ENCODE results near the gene USP4. TPM values are rescaled to one million over a fixed set of nuclear protein-coding genes. Genes with fewer than 3 reads are reported as not detected.

The USP4 gene
- total and polyA plus RNA-seq, 2 of the 13 experiments (the other 11 are each of a cell fraction or from before 2014, with no cell fraction given), result 9.2 to 20.8 TPM

DNA sequence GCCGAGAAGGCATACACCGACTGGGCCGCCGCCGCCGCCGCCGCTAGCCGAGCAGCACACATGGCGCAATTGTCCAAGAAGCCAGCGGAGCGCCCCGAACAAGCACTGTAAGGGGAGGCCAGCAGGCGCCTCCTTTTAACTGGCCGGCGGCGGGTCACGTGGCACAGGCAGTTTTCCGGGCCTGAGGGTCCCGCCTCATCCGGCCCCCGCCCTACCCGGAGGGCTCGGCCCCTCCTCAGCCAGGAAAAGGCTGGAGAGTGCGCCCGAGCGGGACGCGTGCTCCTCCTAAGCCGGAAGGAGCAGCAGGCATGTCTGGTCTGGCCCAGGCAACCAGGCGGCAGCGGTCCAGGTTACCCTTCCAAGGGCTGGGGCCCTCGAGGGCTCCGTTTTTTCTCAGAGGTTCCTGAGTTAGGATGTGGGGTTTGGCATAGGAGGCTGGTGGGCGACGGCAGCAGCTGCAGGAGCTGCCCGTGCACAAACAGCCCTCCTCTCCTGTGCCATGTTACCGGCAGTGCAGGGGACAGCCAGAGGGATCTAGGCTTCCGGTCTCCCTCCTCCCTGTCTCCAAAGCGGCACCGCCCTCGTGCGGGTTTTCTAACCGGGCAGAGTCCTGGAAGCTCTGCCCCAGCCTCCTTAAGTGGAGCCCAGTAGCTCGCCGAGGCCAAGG, 18.5 kb upstream of the USP4 start, which contains the start of gene GPX1 (continued):
- TF ChIP-seq ZNF878 (CRISPR knock-in tag; IDR thresholded peaks at IDR 0.05), result no peak
- TF ChIP-seq, protein P1, sequence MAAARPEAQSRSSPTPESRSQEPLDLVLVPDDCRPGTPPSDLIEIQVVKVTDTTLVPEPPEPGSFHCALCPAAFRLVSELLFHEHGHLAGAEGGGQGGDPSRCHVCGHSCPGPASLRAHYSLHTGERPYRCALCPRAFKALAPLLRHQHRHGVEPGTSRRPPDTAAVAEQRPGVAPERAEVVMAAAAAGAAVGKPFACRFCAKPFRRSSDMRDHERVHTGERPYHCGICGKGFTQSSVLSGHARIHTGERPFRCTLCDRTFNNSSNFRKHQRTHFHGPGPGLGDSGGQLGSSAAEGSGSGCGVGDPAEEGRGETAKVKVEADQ (CRISPR knock-in tag; IDR thresholded peaks at IDR 0.05; ENCODE audit: borderline replicate concordance), result no peak
- TF ChIP-seq ARNT2 (CRISPR knock-in tag; IDR thresholded peaks at IDR 0.05; ENCODE audit: low read depth), result peak; percentile 72
- TF ChIP-seq HOXA5 (CRISPR knock-in tag; IDR thresholded peaks at IDR 0.05), result peak; percentile 35; the same call in 1 of the 2 replicates
- TF ChIP-seq, protein P2, sequence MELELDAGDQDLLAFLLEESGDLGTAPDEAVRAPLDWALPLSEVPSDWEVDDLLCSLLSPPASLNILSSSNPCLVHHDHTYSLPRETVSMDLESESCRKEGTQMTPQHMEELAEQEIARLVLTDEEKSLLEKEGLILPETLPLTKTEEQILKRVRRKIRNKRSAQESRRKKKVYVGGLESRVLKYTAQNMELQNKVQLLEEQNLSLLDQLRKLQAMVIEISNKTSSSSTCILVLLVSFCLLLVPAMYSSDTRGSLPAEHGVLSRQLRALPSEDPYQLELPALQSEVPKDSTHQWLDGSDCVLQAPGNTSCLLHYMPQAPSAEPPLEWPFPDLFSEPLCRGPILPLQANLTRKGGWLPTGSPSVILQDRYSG (CRISPR knock-in tag; IDR thresholded peaks at IDR 0.05), result no peak
- TF ChIP-seq, protein P3, sequence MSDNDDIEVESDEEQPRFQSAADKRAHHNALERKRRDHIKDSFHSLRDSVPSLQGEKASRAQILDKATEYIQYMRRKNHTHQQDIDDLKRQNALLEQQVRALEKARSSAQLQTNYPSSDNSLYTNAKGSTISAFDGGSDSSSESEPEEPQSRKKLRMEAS (IDR thresholded peaks at IDR 0.05), result peak; percentile 98
- TF ChIP-seq SSRP1 (CRISPR knock-in tag; IDR thresholded peaks at IDR 0.05), result 0 out of 2 replicates have a peak, but pooled peaks have one; percentile 60
- TF ChIP-seq ZNF331 (CRISPR knock-in tag; IDR thresholded peaks at IDR 0.05), result peak; percentile 72; the same call in 1 of the 2 replicates
- TF ChIP-seq CBX5 (CRISPR knock-in tag; IDR thresholded peaks at IDR 0.05; ENCODE audit: borderline replicate concordance), result peak; percentile 86
- peak; percentile 43; the same call in 1 of the 2 replicates for TF ChIP-seq FOXK1 (CRISPR knock-in tag; IDR thresholded peaks at IDR 0.05; ENCODE audit: borderline replicate concordance, low read depth)
- TF ChIP-seq SIN3B (IDR thresholded peaks at IDR 0.05; ENCODE audit: low read length), result no peak
- TF ChIP-seq, protein P4, sequence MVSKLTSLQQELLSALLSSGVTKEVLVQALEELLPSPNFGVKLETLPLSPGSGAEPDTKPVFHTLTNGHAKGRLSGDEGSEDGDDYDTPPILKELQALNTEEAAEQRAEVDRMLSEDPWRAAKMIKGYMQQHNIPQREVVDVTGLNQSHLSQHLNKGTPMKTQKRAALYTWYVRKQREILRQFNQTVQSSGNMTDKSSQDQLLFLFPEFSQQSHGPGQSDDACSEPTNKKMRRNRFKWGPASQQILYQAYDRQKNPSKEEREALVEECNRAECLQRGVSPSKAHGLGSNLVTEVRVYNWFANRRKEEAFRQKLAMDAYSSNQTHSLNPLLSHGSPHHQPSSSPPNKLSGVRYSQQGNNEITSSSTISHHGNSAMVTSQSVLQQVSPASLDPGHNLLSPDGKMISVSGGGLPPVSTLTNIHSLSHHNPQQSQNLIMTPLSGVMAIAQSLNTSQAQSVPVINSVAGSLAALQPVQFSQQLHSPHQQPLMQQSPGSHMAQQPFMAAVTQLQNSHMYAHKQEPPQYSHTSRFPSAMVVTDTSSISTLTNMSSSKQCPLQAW (CRISPR knock-in tag; IDR thresholded peaks at IDR 0.05), result peak; percentile 68; the same call in 1 of the 2 replicates
- 0 out of 2 replicates have a peak, but pooled peaks have one; percentile 27 for TF ChIP-seq ZNF543 (CRISPR knock-in tag; IDR thresholded peaks at IDR 0.05)
- TF ChIP-seq HES4 (CRISPR knock-in tag; IDR thresholded peaks at IDR 0.05; ENCODE audit: borderline replicate concordance), result peak; percentile 89
- peak; percentile 70 for TF ChIP-seq SOX5 (CRISPR knock-in tag; IDR thresholded peaks at IDR 0.05; ENCODE audit: borderline replicate concordance)
- TF ChIP-seq, protein P5, sequence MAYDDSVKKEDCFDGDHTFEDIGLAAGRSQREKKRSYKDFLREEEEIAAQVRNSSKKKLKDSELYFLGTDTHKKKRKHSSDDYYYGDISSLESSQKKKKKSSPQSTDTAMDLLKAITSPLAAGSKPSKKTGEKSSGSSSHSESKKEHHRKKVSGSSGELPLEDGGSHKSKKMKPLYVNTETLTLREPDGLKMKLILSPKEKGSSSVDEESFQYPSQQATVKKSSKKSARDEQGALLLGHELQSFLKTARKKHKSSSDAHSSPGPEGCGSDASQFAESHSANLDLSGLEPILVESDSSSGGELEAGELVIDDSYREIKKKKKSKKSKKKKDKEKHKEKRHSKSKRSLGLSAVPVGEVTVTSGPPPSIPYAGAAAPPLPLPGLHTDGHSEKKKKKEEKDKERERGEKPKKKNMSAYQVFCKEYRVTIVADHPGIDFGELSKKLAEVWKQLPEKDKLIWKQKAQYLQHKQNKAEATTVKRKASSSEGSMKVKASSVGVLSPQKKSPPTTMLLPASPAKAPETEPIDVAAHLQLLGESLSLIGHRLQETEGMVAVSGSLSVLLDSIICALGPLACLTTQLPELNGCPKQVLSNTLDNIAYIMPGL (CRISPR knock-in tag; IDR thresholded peaks at IDR 0.05; ENCODE audit: borderline replicate concordance in 1 of 2, low read depth in 1 of 2), result peak; percentile 21 to 79; a peak in 3 of 4 replicates
- no peak for TF ChIP-seq SUZ12 (IDR thresholded peaks at IDR 0.05; ENCODE audit: low read depth, low read length)
- TF ChIP-seq RFX1 (IDR thresholded peaks at IDR 0.05), result no peak
- TF ChIP-seq ZNF589 (CRISPR knock-in tag; conservative IDR thresholded peaks at IDR 0.05), result no peak
- TF ChIP-seq ZNF562 (CRISPR knock-in tag; IDR thresholded peaks at IDR 0.05; ENCODE audit: borderline replicate concordance), result no peak
- TF ChIP-seq ZNF510 (CRISPR knock-in tag; IDR thresholded peaks at IDR 0.05; ENCODE audit: low read depth), result 0 out of 2 replicates have a peak, but pooled peaks have one; percentile 16
- no peak for TF ChIP-seq MBD4 (IDR thresholded peaks at IDR 0.05; ENCODE audit: borderline replicate concordance, low read length)
- TF ChIP-seq ZSCAN30 (CRISPR knock-in tag; IDR thresholded peaks at IDR 0.05), result no peak

All from HepG2 (cell line).